ENCODE results near the gene CYTH2.

DNA sequence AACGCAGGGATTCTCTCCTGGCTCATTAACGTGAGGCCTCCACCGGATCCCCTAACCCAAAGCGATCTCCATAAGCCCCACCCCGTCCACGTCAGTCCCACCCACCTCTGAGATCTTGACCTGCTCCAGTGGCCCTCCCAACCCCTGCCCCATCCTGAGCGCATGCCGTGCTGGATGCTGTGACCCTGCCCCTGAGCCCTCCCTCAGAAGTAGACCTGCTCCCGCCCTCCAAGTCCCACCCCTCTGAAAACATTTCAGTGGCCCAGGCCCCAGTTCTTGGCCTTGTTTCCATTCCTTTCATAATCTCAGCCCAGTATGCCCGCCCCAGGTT is 22.6 kb downstream of the CYTH2 start:
- TF ChIP-seq, protein P1, sequence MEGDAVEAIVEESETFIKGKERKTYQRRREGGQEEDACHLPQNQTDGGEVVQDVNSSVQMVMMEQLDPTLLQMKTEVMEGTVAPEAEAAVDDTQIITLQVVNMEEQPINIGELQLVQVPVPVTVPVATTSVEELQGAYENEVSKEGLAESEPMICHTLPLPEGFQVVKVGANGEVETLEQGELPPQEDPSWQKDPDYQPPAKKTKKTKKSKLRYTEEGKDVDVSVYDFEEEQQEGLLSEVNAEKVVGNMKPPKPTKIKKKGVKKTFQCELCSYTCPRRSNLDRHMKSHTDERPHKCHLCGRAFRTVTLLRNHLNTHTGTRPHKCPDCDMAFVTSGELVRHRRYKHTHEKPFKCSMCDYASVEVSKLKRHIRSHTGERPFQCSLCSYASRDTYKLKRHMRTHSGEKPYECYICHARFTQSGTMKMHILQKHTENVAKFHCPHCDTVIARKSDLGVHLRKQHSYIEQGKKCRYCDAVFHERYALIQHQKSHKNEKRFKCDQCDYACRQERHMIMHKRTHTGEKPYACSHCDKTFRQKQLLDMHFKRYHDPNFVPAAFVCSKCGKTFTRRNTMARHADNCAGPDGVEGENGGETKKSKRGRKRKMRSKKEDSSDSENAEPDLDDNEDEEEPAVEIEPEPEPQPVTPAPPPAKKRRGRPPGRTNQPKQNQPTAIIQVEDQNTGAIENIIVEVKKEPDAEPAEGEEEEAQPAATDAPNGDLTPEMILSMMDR (IDR thresholded peaks at IDR 0.05; ENCODE audit: borderline replicate concordance, extremely low read depth, low read length, poor library complexity, severe bottlenecking) = no peak
- no peak for TF ChIP-seq EZH2 (IDR thresholded peaks at IDR 0.05; ENCODE audit: borderline replicate concordance, low read depth, low read length, severe bottlenecking)
